ENCODE measurements around the gene ESRRA.

The ESRRA gene

DNA sequence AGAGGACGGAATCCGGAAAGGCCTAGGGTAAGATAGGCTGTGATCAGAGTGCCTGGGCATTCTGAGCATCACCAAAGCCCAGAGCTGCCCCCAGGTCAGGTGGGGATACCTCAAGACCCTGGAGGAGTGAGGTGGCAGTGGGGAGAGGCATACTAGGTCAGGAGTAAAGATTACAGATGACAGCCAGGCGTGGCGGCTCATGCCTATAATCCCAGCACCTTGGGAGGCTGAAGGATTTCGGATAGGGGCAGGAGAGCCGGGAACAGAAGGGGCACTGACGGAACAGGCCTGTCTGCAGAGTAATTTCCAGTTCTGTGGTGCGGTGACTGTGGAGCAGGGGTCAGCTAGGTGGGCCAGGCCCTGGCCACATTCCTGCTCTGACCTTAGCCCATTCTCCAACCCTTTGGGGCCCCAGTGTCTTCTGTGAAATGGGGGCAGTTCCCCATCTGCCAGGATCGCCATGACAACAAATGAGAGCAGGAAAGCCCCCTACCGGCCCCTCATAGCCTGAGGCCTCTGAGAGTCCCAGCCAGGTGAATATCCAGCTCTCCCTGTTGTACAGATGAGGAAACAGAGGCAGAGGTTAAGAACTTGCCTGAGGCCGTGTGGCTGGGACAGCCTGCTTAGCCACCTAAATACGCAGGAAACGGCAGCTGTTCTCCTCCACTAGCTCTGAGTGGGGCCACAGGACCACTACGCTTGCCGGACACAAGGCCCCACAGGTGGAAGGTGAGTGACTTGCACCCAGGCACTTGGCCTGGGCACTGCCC is 30.1 kb upstream of the ESRRA start:
- no peak for DNase-seq

DNA sequence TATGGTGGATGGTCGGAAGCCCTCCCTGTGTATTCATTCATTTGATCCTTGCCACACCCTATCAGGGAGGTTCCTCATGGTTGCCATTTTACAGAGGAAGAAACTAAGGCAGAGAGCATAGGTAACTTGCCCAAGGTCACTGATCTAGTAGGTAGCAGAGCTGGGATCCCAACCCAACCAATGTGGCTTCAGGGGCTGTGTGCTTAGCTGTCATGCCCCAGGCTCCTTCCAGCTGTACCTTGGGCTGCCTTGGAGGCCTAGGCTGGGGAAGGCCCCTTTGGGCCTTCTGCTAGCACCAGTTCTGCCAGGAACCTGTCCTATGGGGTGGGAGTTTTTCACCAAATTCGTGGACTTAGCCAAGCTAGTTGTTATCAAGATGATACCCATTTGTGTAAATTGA is 29.5 kb upstream of the ESRRA start:
- no peak for DNase-seq

DNA sequence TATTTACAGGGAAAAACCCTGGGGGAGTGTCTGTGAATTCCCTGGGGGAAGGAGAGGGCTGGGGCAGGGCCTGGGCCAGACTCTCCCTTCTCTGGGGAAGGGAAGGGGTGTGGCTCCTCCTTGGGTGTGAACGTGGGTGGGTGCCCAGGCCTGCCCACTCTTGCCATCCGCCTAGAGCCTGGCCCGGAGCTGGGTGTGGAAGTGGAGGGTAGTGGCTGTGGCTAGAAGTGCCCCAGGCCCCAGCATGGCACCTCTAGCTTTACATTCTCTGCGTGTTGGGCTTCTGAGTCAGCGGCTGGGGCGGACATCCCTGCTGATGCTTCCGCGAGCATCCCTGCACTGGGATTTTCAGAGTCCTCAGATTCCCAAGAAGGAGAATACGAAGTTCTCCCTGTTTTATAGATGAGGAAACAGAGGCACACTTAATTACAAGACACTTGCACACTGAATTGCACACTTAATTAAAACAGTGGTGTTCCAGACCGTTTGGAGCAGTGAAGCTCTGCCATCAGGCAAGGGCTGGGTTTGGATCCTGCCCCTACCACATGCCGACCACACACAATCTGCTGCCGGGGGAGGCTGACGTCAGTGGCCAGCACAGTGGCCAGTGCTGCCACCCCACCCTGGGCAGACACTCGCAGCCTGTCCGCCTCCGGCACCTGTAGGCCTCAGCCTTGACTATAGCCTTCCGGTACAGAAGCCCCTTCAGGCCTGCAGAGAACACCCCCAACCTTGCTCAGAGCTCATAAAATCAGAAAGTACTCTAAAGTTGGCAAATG is 28.5 kb upstream of the ESRRA start:
- DNase-seq, result no peak

DNA sequence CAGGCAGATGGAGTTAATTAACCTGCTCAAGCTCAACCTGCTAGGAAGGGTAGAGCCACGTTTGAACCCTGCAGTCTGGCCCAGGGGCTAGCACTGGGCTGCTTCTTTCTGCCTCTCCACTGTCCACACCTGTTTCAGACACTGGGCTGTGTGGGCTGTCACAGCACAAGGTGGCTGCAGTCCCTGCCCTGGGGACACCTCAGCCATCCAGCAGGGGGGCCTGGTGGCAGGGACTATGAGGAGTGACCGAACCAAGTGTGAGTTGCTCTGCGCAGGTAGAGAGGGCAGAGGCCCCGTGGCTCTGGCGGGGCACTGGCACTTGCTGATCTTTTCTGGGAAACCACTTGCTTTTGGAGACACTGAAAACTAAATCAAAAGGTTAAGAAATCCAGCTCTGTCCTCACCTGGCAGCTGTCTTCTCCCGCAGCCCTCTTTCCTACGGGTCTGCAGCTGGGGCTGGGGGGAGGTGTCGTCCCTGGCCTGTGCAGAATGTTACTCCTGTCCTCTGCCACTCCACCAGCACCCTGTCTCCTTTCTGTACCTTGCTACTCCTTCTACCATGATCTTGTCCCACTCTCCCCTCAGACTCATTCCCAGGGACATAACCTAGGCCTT is 26.6 kb upstream of the ESRRA start:
- no peak for DNase-seq

- no peak for DNase-seq
Observed at GRCh38 chr11:64281957-64282770, 23.2 kb upstream of the ESRRA start.

DNA sequence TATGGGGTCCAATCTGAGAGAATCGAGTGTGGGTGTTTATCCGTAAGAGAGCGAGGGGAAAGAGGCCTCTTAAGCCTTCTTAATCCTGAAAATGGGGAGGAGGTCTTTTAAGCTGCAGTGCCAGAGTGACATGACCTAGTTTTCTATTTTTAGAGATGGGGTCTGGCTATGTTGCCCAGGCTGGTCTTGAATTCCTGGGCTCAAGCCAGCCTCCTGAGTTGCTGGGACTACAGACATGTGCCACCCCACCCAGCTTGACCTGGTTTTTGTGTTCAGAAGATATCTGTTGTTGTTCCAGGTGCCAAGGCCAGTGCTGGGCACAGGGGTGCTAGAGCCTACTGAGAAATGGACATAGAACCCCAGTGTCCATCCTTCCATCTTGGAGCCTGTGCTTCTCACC is 22.2 kb upstream of the ESRRA start:
- DNase-seq, result no peak

GRCh38 chr11:64284048-64284961 is 21.0 kb upstream of the ESRRA start, which contains the start of gene BAD:
Gene BAD (minus strand): TSS chr11:64284665. CDS start chr11:64284368, 297 bp downstream.
- DNase-seq, result peak; percentile 96

GRCh38 chr11:64284962-64285884 is 20.1 kb upstream of the ESRRA start, which contains the start of gene GPR137:
Gene GPR137 (plus strand): TSS chr11:64285848. CDS start chr11:64286525, 677 bp downstream.
- DNase-seq, result peak; percentile 92

DNA sequence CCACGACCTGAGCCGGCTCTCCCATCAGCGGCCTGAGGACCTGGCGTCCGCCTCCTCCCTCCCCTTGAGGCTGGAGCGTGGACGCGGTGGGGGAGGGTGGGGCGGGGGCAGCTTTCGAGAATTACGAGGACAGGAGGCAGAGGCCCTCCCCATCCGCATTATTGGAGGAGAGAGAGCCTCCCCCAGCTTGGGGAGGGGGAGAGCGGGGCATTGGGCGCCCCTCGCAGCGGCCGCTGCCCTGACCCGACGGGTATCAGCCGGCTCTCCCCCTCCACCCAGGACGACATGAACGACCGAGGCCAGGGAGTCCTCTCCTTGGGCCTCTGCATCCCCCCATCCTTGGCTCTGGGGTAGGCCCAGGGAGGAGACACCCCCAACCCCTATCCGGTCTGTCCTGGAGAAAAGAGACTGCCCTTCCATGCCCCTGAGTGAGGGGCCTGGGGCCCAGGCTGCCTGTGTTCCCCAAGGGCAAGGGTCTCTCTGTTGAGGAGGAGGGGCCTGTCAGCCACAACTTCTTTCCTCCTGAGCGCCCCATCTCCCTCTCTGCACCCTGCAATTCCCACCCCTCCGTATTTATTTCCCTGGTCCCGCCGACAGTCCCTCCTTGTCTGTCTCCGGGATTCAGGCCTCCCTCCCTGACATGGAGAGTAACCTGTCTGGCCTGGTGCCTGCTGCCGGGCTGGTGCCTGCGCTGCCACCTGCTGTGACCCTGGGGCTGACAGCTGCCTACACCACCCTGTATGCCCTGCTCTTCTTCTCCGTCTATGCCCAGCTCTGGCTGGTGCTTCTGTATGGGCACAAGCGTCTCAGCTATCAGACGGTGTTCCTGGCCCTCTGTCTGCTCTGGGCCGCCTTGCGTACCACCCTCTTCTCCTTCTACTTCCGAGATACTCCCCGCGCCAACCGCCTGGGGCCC is 19.2 kb upstream of the ESRRA start:
- peak; percentile 37 for DNase-seq

DNA sequence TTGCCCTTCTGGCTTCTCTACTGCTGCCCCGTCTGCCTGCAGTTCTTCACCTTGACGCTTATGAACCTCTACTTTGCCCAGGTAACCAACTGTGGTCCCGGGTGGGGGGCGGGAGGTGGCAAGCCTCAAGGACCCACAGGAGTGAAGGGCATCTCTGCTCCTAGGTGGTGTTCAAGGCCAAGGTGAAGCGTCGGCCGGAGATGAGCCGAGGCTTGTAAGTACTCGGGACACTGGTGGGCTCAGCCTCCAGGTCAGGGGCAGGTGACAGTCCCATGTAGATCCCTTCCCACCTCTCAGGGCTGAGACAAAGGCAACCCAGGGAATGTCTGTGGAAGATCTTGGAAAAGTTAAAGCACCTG is 18.5 kb upstream of the ESRRA start:
- DNase-seq, result no peak

DNA sequence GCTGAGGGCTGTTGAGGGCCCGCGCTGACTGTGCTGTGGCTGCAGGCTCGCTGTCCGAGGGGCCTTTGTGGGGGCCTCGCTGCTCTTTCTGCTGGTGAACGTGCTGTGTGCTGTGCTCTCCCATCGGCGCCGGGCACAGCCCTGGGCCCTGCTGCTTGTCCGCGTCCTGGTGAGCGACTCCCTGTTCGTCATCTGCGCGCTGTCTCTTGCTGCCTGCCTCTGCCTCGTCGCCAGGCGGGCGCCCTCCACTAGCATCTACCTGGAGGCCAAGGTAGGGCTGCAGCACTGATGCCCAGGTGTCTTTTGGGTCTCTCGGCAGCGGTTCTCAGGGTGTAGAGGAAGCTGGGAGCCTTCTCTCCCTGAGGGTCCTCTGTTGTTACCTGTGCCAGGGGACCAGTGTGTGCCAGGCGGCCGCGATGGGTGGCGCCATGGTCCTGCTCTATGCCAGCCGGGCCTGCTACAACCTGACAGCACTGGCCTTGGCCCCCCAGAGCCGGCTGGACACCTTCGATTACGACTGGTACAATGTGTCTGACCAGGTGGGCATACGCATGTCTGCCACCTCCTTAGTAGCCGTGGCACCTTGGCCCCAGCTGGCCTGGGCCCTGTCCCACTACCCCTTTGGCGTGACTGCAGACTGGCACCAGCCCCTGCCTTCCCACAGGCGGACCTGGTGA is 17.5 kb upstream of the ESRRA start:
- DNase-seq, result no peak

GRCh38 chr11:64288353-64288750 is 17.0 kb upstream of the ESRRA start:
- no peak for DNase-seq

GRCh38 chr11:64289002-64289564 is 16.2 kb upstream of the ESRRA start:
- no peak for DNase-seq

GRCh38 chr11:64290352-64291261 is 14.7 kb upstream of the ESRRA start:
- DNase-seq, result no peak

- no peak for DNase-seq
Observed at GRCh38 chr11:64291262-64291751, 14.0 kb upstream of the ESRRA start, which contains the start of gene KCNK4. Gene KCNK4 (plus strand): TSS chr11:64291302. CDS start chr11:64293019, 1,717 bp downstream.

- DNase-seq, result no peak
Observed at GRCh38 chr11:64291752-64292459, 13.4 kb upstream of the ESRRA start.
